Endothelial cell of umbilical vein (primary cell): ENCODE results near the gene ARHGEF12. TPM values are rescaled to one million over a fixed set of nuclear protein-coding genes. Genes with fewer than 3 reads are reported as not detected.

Experiments used
- BruUV-seq: library from RNA; stranded (reverse); fragments of 400-500 nt; replicated peaks from 2 replicates; lab custom pipeline; 2021; lab: Mats Ljungman, UMichigan
- CTCF ChIA-PET: fragments of 300-600, 350-600 bp; sonication (Branson Sonifier 250); formaldehyde crosslinking; loops from one replicate; lab custom pipeline; 2021; ENCODE audit warnings: antibody characterized with exemption, inconsistent platforms; lab: Charles Lee
- POLR2A ChIA-PET: fragments of 300-600, 350-600 bp; sonication (Branson Sonifier 250); formaldehyde crosslinking; loops from one replicate; lab custom pipeline; 2021; ENCODE audit warnings: antibody characterized with exemption, inconsistent platforms; lab: Charles Lee
- DNase-seq: peaks from one replicate; pipeline ENCODE4 v3.0.0-alpha.2; 2011; ENCODE audit warnings: low read depth, low spot score
- FAIRE-seq: peaks from 2 replicates; lab custom pipeline; 2011; peaks lifted over from hg19 to GRCh38; lab: Jason Lieb, UNC
- H2AFZ ChIP-seq: 2 replicates; pipeline ENCODE4 v1.6.0; 2012; ENCODE audit warnings: low read depth, low read length, control low read depth, inconsistent platforms
- H3K27ac ChIP-seq: 2 replicates; pipeline ENCODE4 v1.5.1; 2011; ENCODE audit warnings: low read depth, mild to moderate bottlenecking, control low read depth, low read length, moderate library complexity; ENCODE audit not compliant: insufficient read depth
- H3K27me3 ChIP-seq, 2 experiments: 2 replicates each; pipeline versions ENCODE4 v1.6.0 to v1.6.1; 2011; ENCODE audit warnings: low read length in 2 of 2, mixed read lengths in 1 of 2; ENCODE audit not compliant: control insufficient read depth in 2 of 2, insufficient read depth in 2 of 2
- H3K36me3 ChIP-seq, 2 experiments: 2 replicates in 1 of 2; 3 replicates in 1 of 2; pipeline ENCODE4 v1.5.1; 2011; ENCODE audit warnings: low read length in 2 of 2, mild to moderate bottlenecking in 1 of 2, moderate library complexity in 1 of 2; ENCODE audit not compliant: control insufficient read depth in 2 of 2, insufficient read depth in 2 of 2; ENCODE audit errors: extremely low read depth in 1 of 2
- H3K4me1 ChIP-seq: 3 replicates; pipeline ENCODE4 v1.5.1; 2011; ENCODE audit warnings: mild to moderate bottlenecking, low read length; ENCODE audit not compliant: control insufficient read depth, insufficient read depth; ENCODE audit errors: extremely low read depth
- H3K4me2 ChIP-seq: 2 replicates; pipeline ENCODE4 v1.6.1; 2011; ENCODE audit warnings: low read length, control low read depth, mixed read lengths; ENCODE audit not compliant: insufficient read depth
- H3K4me3 ChIP-seq, 3 experiments: fragments of 200-600 bp in 1 of 3; sonication (generic), shearing (Covaris generic) in 1 of 3; replicated peaks in 1 of 3; 2 replicates each; pipeline ENCODE4 v1.5.1; 2011 to 2016; ENCODE audit warnings: control low read depth in 3 of 3, low read length in 3 of 3, mild to moderate bottlenecking in 2 of 3, inconsistent platforms in 1 of 3, low read depth in 1 of 3, moderate library complexity in 1 of 3; ENCODE audit not compliant: insufficient read depth in 1 of 3
- H3K79me2 ChIP-seq: 2 replicates; pipeline ENCODE4 v1.6.0; 2012; ENCODE audit warnings: low read length, inconsistent platforms; ENCODE audit not compliant: control insufficient read depth, insufficient read depth
- H3K9ac ChIP-seq: replicated peaks from 2 replicates; pipeline ENCODE3; 2011; ENCODE audit warnings: low read length, control low read depth; ENCODE audit not compliant: insufficient read depth; ENCODE audit errors: extremely low read depth
- H3K9me1 ChIP-seq: replicated peaks from 3 replicates; pipeline ENCODE4 v1.6.0; 2011; ENCODE audit warnings: mild to moderate bottlenecking, low read length; ENCODE audit not compliant: control insufficient read depth, insufficient read depth; ENCODE audit errors: extremely low read depth
- H3K9me3 ChIP-seq: replicated peaks from 2 replicates; pipeline ENCODE4 v1.5.1; 2012; ENCODE audit warnings: low read length, inconsistent platforms; ENCODE audit not compliant: control insufficient read depth, insufficient read depth
- H4K20me1 ChIP-seq: replicated peaks from 2 replicates; pipeline ENCODE3; 2011; ENCODE audit warnings: mild to moderate bottlenecking, low read length; ENCODE audit not compliant: control insufficient read depth, insufficient read depth; ENCODE audit errors: extremely low read depth
- CTCF ChIP-seq, 2 donors: IDR thresholded peaks; 1 replicate in 1 of 2; 2 replicates in 1 of 2; pipeline ENCODE4 v1.5.1; 2011; ENCODE audit warnings: low read length in 2 of 2, mild to moderate bottlenecking in 2 of 2, moderate library complexity in 2 of 2, control low read depth in 1 of 2, inconsistent platforms in 1 of 2, low read depth in 1 of 2; ENCODE audit not compliant: insufficient read depth in 1 of 2; ENCODE audit errors: extremely low read depth in 1 of 2
- EZH2 ChIP-seq: IDR thresholded peaks from 2 replicates; pipeline ENCODE4 v1.6.1; 2012; ENCODE audit warnings: borderline replicate concordance, low read depth, mild to moderate bottlenecking, moderate library complexity, low read length, inconsistent platforms; ENCODE audit not compliant: severe bottlenecking
- FOS ChIP-seq: IDR thresholded peaks from 2 replicates; pipeline ENCODE4 v1.6.1; 2011; ENCODE audit warnings: mild to moderate bottlenecking, low read length, moderate library complexity, borderline replicate concordance; ENCODE audit not compliant: insufficient read depth
- GATA2 ChIP-seq: IDR thresholded peaks from 2 replicates; pipeline ENCODE4 v1.7.0; 2011; ENCODE audit warnings: low read depth, mild to moderate bottlenecking, moderate library complexity, mixed read lengths, low read length; ENCODE audit not compliant: insufficient read length, insufficient read depth
- JUN ChIP-seq: IDR thresholded peaks from 2 replicates; pipeline ENCODE4 v1.6.1; 2011; ENCODE audit warnings: borderline replicate concordance, low read depth; ENCODE audit not compliant: insufficient read length, insufficient read depth
- MYC ChIP-seq: IDR thresholded peaks from one replicate; pipeline ENCODE4 v1.6.1; 2011; ENCODE audit warnings: mild to moderate bottlenecking, low read depth, low read length
- POLR2AphosphoS5 ChIP-seq: IDR thresholded peaks from 2 replicates; pipeline ENCODE4 v1.6.1; 2012; ENCODE audit warnings: low read depth, mild to moderate bottlenecking, control low read depth, low read length, moderate library complexity; ENCODE audit not compliant: insufficient read depth
- dilution Hi-C: fragments of 300-500 bp; cut with MboI; formaldehyde crosslinking; loops from one replicate; pipeline ENCODE4 v1.15.0; 2019; ENCODE audit warnings: low sequenced_read_pairs; ENCODE audit not compliant: extremely low pct_ligation_motif_present
- intact Hi-C: fragments of 100-400 bp; cut with micrococcal nuclease; formaldehyde crosslinking; loops from one replicate; pipeline ENCODE4 v1.10.0; 2022
- polyA plus RNA-seq, 4 experiments: library from polyadenylated mRNA; depleted of rRNA in 3 of 4; stranded (reverse) in 3 of 4; unstranded in 1 of 4; fragments of >200 nt; gene quantifications; 2 replicates each; pipeline versions ENCODE4 v1.2.1 to v1.2.3, GENCODE V29; 2011 to 2012; ENCODE audit warnings: missing spikeins in 1 of 4
- total RNA-seq: library from RNA; stranded (reverse); gene quantifications from 2 replicates; pipeline ENCODE4 v1.2.3, GENCODE V29; 2021
- TF ChIP-seq, protein P1 (sequence below): IDR thresholded peaks from 2 replicates; pipeline ENCODE4 v1.6.1; 2011; ENCODE audit not compliant: insufficient read depth, insufficient read length

ARHGEF12 gene
- total and polyA plus RNA-seq, 2 donors (not counting 3 experiments of a cell fraction or from before 2014, with no cell fraction given), result 20.9 to 125 TPM

DNA sequence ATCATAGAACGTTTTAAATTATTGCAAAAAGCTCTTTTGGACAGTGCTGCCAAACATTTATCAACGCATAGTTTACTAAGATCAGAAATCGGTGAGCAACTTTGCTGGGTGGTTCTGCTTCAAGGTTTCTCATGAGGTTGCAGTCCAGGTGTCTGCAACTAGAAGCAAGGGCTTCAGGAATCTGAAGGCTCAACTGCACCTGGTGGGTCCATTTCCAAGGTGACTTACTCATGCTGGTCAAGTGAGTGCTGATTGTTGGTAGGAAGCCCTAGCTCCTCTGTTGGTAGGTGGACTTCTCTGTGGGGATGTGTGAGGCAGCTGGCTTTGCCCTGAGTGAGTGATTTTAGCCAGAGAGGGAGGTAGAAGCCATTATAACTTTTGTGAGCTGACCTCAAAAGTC, 22.5 kb downstream of the ARHGEF12 start:
- TF ChIP-seq, protein P1, sequence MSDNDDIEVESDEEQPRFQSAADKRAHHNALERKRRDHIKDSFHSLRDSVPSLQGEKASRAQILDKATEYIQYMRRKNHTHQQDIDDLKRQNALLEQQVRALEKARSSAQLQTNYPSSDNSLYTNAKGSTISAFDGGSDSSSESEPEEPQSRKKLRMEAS, result no peak
- TF ChIP-seq POLR2AphosphoS5 (no peak), GATA2 (no peak), CTCF (IDR thresholded peaks at IDR 0.05; ENCODE audit: extremely low read depth in 1 of 2, insufficient read depth in 1 of 2, low read depth in 1 of 2, low read length in 2 of 2) (no peak), JUN (no peak), FOS (no peak), MYC (no peak), EZH2 (no peak)
- H3K9ac ChIP-seq, result no peak overlapping the region
- H3K4me2 ChIP-seq, result no peak overlapping the region
- POLR2A ChIA-PET, result no interaction called here
- no peaks in the 10 kb centered on the region for H3K9me1 ChIP-seq
- dilution Hi-C loops, result no loop called here
- no peaks in the 10 kb centered on the region for H3K9me3 ChIP-seq
- no TSS peak for BruUV-seq
- intact Hi-C loops, result no loop called here
- peaks cover 98% of the 10 kb centered on the region for H3K79me2 ChIP-seq
- no peaks in the 10 kb centered on the region for H3K36me3 ChIP-seq
- CTCF ChIA-PET, result interaction anchor here (0.9 kb wide), 1 partner anchor 8 kb away, joined by 3 read pairs; no protein-coding TSS in a partner anchor
- no peak overlapping the region for H3K4me3 ChIP-seq
- FAIRE-seq, result no peak
- peaks cover 15% of the 10 kb centered on the region for H4K20me1 ChIP-seq
- no peaks in the 10 kb centered on the region for H3K27me3 ChIP-seq
- no peak for DNase-seq
- peaks cover 13% of the 10 kb centered on the region for H3K4me1 ChIP-seq
- no peak overlapping the region for H2AFZ ChIP-seq
- H3K27ac ChIP-seq, result no peak overlapping the region
